HepG2 (cell line): ENCODE results near the gene ANAPC16. TPM values are rescaled to one million over a fixed set of nuclear protein-coding genes. Genes with fewer than 3 reads are reported as not detected.

Experiments used
- ATAC-seq: fragments of 200-7000 bp; cut with Tn5 transposase; 3 replicates; pipeline ENCODE4 v1.9.1; 2020; ENCODE audit warnings: mild to moderate bottlenecking, moderate library complexity
- BruUV-seq: library from RNA; stranded (reverse); fragments of 400-500 nt; replicated peaks from 2 replicates; lab custom pipeline; 2021; lab: Mats Ljungman, UMichigan
- CTCF ChIA-PET: fragments of 300-600 bp; formaldehyde crosslinking; extraction: SDS; loops from one replicate; lab custom pipeline; 2021; ENCODE audit warnings: low total read pairs, inconsistent platforms, low intra/inter-chr PET ratio; lab: Yijun Ruan, JAX
- POLR2A ChIA-PET: fragments of 350-600 bp; sonication (Branson Sonifier 250); formaldehyde crosslinking; loops from one replicate; lab custom pipeline; 2020; ENCODE audit warnings: antibody characterized with exemption, inconsistent platforms; lab: Yijun Ruan, JAX
- DNase-seq: peaks from one replicate; pipeline ENCODE4 v3.0.0-alpha.2; 2015; ENCODE audit warnings: low spot score
- FAIRE-seq: peaks from 3 replicates; lab custom pipeline; 2011; peaks lifted over from hg19 to GRCh38; lab: Jason Lieb, UNC
- H2AFZ ChIP-seq: one replicate; pipeline ENCODE4 v1.6.1; 2011; ENCODE audit warnings: low read length, inconsistent platforms
- H3K27ac ChIP-seq: fragments of 300-600 bp; 3 replicates; pipeline ENCODE4 v1.8.0; 2011; ENCODE audit warnings: mixed run types, mild to moderate bottlenecking, mixed read lengths, low read length, inconsistent platforms; ENCODE audit not compliant: insufficient read depth; ENCODE audit errors: extremely low read length
- H3K27me3 ChIP-seq, 2 experiments: fragments of 200-600 bp in 1 of 2; 2 replicates in 1 of 2; 3 replicates in 1 of 2; pipeline versions ENCODE4 v1.6.0 to v1.8.0; 2011; ENCODE audit warnings: low read length in 2 of 2, mild to moderate bottlenecking in 2 of 2, moderate library complexity in 2 of 2, inconsistent platforms in 1 of 2; ENCODE audit not compliant: insufficient read depth in 2 of 2, control insufficient read depth in 1 of 2
- H3K36me3 ChIP-seq, 2 experiments: fragments of 200-600 bp in 1 of 2; replicated peaks in 1 of 2; 2 replicates in 1 of 2; 3 replicates in 1 of 2; pipeline versions ENCODE4 v1.5.1 to v1.8.0; 2011; ENCODE audit warnings: low read length in 2 of 2, inconsistent platforms in 1 of 2; ENCODE audit not compliant: insufficient read depth in 2 of 2, control insufficient read depth in 1 of 2
- H3K4me1 ChIP-seq: 2 replicates; pipeline ENCODE4 v1.5.1; 2012; ENCODE audit warnings: low read length, inconsistent platforms; ENCODE audit not compliant: insufficient read depth
- H3K4me2 ChIP-seq: 2 replicates; pipeline ENCODE4 v1.6.0; 2011; ENCODE audit warnings: low read depth, low read length, inconsistent platforms
- H3K4me3 ChIP-seq, 3 experiments: fragments of 200-600 bp in 1 of 3; sonication (generic), shearing (Covaris generic) in 1 of 3; replicated peaks in 1 of 3; 2 replicates each; pipeline ENCODE4 v1.5.1; 2011 to 2016; ENCODE audit warnings: low read length in 3 of 3, inconsistent platforms in 2 of 3, low read depth in 2 of 3, mild to moderate bottlenecking in 2 of 3, control low read depth in 1 of 3, mixed read lengths in 1 of 3; ENCODE audit not compliant: insufficient read depth in 1 of 3
- H3K79me2 ChIP-seq: one replicate; pipeline ENCODE4 v1.6.1; 2011; ENCODE audit warnings: low read length, inconsistent platforms; ENCODE audit not compliant: insufficient read depth
- H3K9ac ChIP-seq: 2 replicates; pipeline ENCODE4 v1.6.0; 2011; ENCODE audit warnings: mild to moderate bottlenecking, low read depth, low read length, inconsistent platforms; ENCODE audit not compliant: insufficient read depth
- H3K9me3 ChIP-seq: 2 replicates; pipeline ENCODE4 v1.5.1; 2012; ENCODE audit warnings: mild to moderate bottlenecking, low read length
- H4K20me1 ChIP-seq: 2 replicates; pipeline ENCODE4 v1.6.0; 2011; ENCODE audit warnings: inconsistent platforms, mild to moderate bottlenecking, low read length, moderate library complexity; ENCODE audit not compliant: insufficient read depth
- FOXO1 ChIP-seq: sonication (generic); formaldehyde crosslinking; IDR thresholded peaks from 2 replicates; pipeline ENCODE4 v1.4.0; 2020; ENCODE audit warnings: missing genetic modification reagents
- HMG20B ChIP-seq: conservative IDR thresholded peaks from 2 replicates; pipeline ENCODE4 v1.6.1; 2016; ENCODE audit warnings: missing genetic modification reagents, missing compliant biosample characterization
- KLF11 ChIP-seq: IDR thresholded peaks from 2 replicates; pipeline ENCODE4 v1.6.1; 2016; ENCODE audit warnings: missing compliant biosample characterization
- NR3C1 ChIP-seq: sonication (generic); formaldehyde crosslinking; IDR thresholded peaks from 2 replicates; pipeline ENCODE4 v1.4.0; 2020; ENCODE audit warnings: missing genetic modification reagents
- ZMYM3 ChIP-seq: sonication (generic); formaldehyde crosslinking; IDR thresholded peaks from 2 replicates; pipeline ENCODE4 v1.5.1; 2020; ENCODE audit warnings: mild to moderate bottlenecking, missing genetic modification reagents
- ZNF3 ChIP-seq: IDR thresholded peaks from 2 replicates; pipeline ENCODE4 v1.7.0; 2017; ENCODE audit warnings: inconsistent platforms
- WGBS: methylation state at CpG from one replicate; pipeline ENCODE4 v1.1.6; 2017; ENCODE audit warnings: low lambda C conversion rate; 5-methylcytosine and 5-hydroxymethylcytosine counted together
- in situ Hi-C: cut with HindIII; loops from 2 replicates; pipeline ENCODE4 v1.10.0; 2017; ENCODE audit warnings: low pct_unique_long_range_greater_than_20kb; ENCODE audit not compliant: extremely low pct_ligation_motif_present
- intact Hi-C: fragments of 100-400 bp; cut with micrococcal nuclease; formaldehyde crosslinking; loops from one replicate; pipeline ENCODE4 v1.10.0; 2022; ENCODE audit not compliant: unreplicated experiment
- polyA plus RNA-seq, 8 experiments: library from polyadenylated mRNA; depleted of rRNA in 3 of 8; stranded (reverse) in 7 of 8; unstranded in 1 of 8; fragments of >200 nt; fragmentation: Illumina TruSeq in 4 of 8; extraction: Trizol in 4 of 8; gene quantifications; 2 replicates each; pipeline versions ENCODE4 v1.2.1 to v1.2.3, GENCODE V29; 2011 to 2016; ENCODE audit warnings: low read depth in 4 of 8, missing spikeins in 1 of 8, mixed read lengths in 1 of 8; ENCODE audit not compliant: insufficient read depth in 1 of 8
- total RNA-seq, 5 experiments: library from RNA; depleted of rRNA; stranded (reverse); fragments of >200 nt; fragmentation: Illumina TruSeq; extraction: Trizol; gene quantifications; 2 replicates each; pipeline ENCODE4 v1.2.3, GENCODE V29; 2016; ENCODE audit warnings: low read depth in 1 of 5
- TF ChIP-seq, protein P1 (sequence below): sonication (generic); formaldehyde crosslinking; IDR thresholded peaks from 2 replicates; pipeline ENCODE4 v1.5.0; 2020; ENCODE audit warnings: mild to moderate bottlenecking, missing genetic modification reagents
- TF ChIP-seq, protein P2 (sequence below): sonication (generic); formaldehyde crosslinking; IDR thresholded peaks from 2 replicates; pipeline ENCODE4 v1.8.0; 2022; ENCODE audit warnings: low read depth, missing genetic modification reagents

ANAPC16 gene
- total and polyA plus RNA-seq, 2 of the 13 experiments (the other 11 are each of a cell fraction or from before 2014, with no cell fraction given): 74.8 to 89.4 TPM

DNA sequence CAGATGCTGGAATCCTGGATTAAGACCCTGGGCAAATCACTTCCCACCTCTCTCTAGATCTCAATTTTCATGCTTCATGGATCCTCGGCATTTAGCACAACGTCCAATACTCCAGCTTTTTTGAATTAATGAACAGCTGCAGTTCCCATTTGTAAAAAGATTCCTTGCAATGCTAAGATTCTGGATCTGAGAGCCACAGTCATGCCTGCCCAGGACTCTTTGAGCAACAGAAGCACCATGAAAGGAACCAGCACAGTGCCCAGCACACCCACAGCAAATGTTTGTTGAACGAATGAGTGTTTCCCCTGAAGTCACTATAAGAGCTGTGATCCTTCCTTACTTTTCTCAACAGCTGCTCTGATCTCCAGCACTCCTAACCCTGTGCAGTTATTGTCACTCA, 37.2 kb downstream of the ANAPC16 start:
- Histone ChIP-seq H4K20me1 (no peaks in the 10 kb centered on the region), H3K27ac (no peak overlapping the region), H3K9me3 (no peaks in the 10 kb centered on the region), H3K36me3 (no peaks in the 10 kb centered on the region), H2AFZ (no peak overlapping the region), H3K4me2 (no peak overlapping the region), H3K4me3 (no peak overlapping the region), H3K9ac (no peak overlapping the region), H3K79me2 (no peaks in the 10 kb centered on the region), H3K4me1 (peaks cover 94% of the 10 kb centered on the region), H3K27me3 (no peaks in the 10 kb centered on the region)
- 92% methylated on average over 3 of the region's 3 CpGs for WGBS
- ATAC-seq (no peak), DNase-seq (no peak), FAIRE-seq (no peak)
- intact Hi-C loops (no loop called here), in situ Hi-C loops (no loop called here)
- ChIA-PET CTCF (no interaction called here), POLR2A (interaction anchor here (0.6 to 5.3 kb wide), 3 partner anchors 19 to 23 kb away, joined by 5 to 45 read pairs (median 28); partner anchors contain the start of gene DDIT4)
- TF ChIP-seq, protein P1, sequence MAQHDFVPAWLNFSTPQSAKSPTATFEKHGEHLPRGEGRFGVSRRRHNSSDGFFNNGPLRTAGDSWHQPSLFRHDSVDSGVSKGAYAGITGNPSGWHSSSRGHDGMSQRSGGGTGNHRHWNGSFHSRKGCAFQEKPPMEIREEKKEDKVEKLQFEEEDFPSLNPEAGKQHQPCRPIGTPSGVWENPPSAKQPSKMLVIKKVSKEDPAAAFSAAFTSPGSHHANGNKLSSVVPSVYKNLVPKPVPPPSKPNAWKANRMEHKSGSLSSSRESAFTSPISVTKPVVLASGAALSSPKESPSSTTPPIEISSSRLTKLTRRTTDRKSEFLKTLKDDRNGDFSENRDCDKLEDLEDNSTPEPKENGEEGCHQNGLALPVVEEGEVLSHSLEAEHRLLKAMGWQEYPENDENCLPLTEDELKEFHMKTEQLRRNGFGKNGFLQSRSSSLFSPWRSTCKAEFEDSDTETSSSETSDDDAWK (CRISPR knock-in tag): no peak
- TF ChIP-seq KLF11 (CRISPR knock-in tag) (no peak), ZNF3 (CRISPR knock-in tag) (peak; percentile 87; the same call in 1 of the 2 replicates), NR3C1 (CRISPR knock-in tag) (no peak), HMG20B (CRISPR knock-in tag) (no peak), FOXO1 (CRISPR knock-in tag) (no peak), ZMYM3 (CRISPR knock-in tag) (peak; percentile 12; the same call in 1 of the 2 replicates)
- BruUV-seq: no TSS peak

DNA sequence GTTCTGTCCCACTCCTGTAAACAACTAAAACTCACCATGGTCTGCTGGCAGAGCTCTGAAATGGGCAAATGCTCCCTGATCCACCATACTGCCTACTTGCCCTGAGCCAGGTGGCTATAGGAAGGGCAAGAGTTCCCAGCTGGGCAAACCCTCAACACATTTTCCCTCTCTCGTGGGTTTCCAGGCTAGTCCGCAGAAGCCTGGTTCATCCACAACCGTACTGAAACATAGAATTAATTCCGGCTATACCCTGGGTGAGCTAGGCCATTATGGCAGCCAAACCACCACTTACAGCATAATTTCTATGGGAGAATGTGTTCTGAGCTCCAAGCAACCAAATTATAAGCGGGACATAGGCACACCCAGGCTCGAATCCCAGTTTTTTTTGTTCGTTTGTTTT, 37.8 kb downstream of the ANAPC16 start:
- WGBS: 90% methylated on average over 7 of the region's 7 CpGs
- ChIA-PET POLR2A (interaction anchor here (0.6 to 5.3 kb wide), 5 partner anchors 10 to 78 kb away, joined by 5 to 45 read pairs (median 13); partner anchors contain the start of gene DDIT4), CTCF (no interaction called here)
- H3K79me2 ChIP-seq: no peaks in the 10 kb centered on the region
- peaks cover 91% of the 10 kb centered on the region for H3K4me1 ChIP-seq
- no peaks in the 10 kb centered on the region for H3K9me3 ChIP-seq
- no peak overlapping the region for H3K27ac ChIP-seq
- intact Hi-C loops (no loop called here), in situ Hi-C loops (no loop called here)
- ATAC-seq (no peak), FAIRE-seq (no peak), DNase-seq (no peak)
- no peak overlapping the region for H2AFZ ChIP-seq
- H3K27me3 ChIP-seq: no peaks in the 10 kb centered on the region
- no peaks in the 10 kb centered on the region for H3K36me3 ChIP-seq
- no peak overlapping the region for H3K9ac ChIP-seq
- H3K4me3 ChIP-seq: no peak overlapping the region
- BruUV-seq: no TSS peak
- no peaks in the 10 kb centered on the region for H4K20me1 ChIP-seq
- H3K4me2 ChIP-seq: no peak overlapping the region
- TF ChIP-seq, protein P2, sequence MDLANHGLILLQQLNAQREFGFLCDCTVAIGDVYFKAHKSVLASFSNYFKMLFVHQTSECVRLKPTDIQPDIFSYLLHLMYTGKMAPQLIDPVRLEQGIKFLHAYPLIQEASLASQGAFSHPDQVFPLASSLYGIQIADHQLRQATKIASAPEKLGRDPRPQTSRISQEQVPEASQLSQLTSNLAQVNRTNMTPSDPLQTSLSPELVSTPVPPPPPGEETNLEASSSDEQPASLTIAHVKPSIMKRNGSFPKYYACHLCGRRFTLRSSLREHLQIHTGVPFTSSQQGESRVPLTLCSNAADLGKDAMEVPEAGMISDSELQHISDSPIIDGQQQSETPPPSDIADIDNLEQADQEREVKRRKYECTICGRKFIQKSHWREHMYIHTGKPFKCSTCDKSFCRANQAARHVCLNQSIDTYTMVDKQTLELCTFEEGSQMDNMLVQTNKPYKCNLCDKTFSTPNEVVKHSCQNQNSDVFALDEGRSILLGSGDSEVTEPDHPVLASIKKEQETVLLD: no peak
